NCI-H2081 (cell line): ENCODE data around the gene TMEM266.

Experiments used
- DNase-seq, 2 experiments: peaks; one replicate each; lab custom pipeline; 2025; lab: John Stamatoyannopoulos, UW

The TMEM266 gene

DNA sequence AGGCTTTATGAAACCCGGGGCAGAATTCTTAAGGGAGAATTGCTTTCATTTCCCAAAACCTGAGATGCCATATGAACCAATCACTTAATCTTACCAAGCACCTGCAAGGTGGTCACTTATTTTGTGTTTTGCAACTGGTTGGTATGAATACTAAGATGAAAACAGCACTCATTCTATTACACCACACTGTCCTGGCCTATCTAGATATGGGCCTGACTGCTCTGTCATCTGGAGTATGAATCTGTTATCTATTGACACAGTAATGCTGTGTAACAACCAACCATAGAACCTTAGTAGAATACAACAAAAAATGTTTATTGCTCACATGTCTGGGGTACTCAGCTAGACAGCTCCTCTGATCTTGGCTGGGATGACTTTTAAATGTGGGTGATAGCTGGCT lies 74.8 kb downstream of the TMEM266 start:
- DNase-seq, result no peak

DNA sequence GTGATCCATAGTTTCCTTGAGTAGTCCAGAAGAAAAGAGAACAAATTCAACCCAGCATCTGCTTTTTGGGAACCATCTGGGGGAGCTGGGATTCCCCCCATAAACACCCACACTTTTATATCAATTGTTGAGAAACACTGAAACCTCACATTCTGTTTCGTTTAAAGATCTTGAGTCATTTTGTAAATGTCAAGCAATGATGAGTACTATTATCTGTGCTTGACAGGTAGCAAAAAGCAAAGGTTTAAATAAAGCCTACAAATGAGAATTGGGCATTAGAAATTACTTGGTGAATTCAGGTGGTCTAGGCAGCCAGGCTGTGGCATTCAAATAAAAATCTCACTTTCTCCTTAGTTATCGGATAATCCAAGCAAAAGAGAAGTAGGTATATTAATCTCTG lies 75.7 kb downstream of the TMEM266 start:
- DNase-seq, result no peak

DNA sequence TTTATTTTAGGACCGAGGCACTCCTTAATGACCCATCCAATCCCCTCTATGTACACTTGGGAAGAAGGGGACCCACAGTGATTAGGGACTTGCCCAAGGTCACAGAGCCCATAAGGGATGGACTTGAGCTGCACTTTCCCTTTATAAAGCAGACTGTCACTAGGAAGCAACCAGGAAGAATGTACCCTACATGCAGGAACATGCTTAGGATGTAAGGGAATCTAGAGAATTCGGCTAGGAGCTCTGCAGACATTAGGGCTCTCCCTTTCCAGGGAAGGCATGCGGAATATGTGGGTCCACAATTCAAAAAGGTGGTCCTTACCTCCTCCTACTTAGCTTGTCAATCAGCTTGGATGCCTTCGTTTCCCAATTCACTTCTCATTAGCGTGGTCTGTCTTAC lies 78.7 kb downstream of the TMEM266 start:
- no peak for DNase-seq

DNA sequence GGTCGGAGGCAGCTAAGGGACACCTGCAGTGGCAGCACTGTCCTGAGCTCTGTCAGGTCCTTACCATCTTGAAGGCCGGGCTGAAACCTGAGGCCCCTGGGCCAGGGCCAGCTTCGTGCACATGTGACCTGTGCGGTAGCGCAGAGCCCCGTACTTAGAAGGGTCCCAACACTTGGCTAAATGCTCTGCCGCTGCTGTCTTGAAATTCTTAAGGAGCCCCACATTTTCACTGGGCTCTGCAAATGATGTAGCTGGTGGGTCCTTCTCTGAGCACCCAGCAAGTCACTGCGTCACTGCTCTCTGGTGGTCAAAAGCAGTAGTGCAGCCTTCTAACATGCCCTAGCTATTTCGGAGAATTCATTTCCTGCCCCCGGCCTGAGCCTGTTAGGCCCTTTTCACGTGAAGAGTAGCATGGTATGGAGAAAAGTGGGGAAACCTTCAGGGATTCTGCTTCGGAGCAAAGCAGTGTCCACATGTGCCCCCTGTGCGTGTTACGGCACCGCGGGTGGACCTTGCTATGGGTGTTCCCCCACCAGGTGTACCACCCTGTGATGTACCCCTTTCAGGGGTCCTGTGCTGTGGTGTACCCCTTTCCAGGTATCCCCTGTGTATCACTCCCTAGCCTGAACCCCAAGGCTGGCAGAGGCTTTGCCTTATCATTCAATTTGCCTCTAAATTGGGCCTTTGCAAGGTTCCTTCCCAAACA lies 79.7 kb downstream of the TMEM266 start:
- DNase-seq, result peak; percentile 76 to 82

DNA sequence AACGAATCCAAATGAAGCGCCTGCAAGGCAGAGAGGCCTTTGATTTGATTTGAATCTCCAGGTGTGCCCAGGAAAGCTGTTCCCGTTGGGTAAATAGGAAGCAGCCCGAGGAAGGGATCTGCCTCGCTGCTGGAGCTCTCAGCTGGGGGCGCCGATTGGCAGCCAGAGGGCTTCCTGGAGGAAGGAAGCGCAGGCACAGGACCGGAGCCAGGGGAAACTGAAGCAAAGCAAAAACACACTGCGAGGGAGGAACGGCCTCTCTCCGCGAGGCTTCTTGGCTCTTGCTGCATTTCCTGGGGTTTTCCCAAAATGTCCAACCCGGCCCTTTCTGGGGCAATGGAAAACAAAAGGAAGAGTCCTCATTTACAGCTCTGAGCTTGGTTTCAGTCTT lies 80.3 kb downstream of the TMEM266 start:
- DNase-seq, result peak; percentile 27 to 69

DNA sequence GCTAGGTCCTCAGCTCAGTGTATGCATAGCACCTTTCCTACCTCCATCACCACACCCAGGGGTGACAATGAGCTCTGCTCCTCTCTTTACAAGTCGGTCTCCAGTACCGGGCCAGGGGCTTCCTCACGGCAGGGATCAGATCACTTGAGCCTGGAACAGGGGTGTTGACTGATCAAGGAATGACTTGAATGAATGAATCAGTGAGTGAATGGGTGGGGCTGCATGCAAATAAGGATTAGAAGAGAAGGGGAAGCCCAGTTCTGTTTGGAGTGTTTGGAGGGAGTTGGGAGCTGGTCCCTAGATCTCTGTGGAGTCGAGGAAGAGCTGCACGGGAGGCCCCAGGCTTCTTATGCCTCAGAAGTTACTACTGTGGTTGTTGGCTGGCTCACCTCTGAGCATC lies 87.0 kb downstream of the TMEM266 start:
- DNase-seq, result no peak

DNA sequence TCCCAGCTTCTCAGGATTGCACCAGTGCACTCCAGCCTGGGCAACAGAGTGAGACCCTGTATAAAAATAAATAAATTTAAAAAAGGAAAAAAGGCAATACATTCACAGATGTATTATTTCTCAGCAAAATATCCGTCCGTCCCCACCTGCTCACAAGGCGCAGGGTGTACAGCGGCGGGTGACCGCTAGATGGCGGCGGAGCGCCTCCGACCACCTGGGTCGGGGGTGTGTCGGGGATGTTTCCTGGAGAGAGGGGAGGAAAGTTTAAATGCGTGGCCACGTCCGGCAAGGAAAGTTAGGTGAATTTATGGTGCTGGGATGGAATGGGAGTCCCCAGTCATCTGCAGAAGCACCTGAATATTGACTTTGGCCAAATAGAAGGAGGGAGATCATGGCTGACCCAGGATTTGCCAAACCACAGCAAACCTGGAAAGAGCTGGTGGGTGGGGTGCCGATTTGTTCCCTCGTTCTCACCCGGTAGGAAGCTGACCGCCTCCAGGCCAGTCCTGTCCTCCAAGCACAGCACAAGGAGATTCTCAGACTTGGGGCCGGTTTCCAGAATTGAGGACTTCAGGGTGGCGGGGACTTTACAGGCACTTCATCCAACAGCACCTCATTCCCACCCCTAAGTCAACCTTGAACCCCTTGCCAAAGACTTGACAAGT lies 88.3 kb downstream of the TMEM266 start:
- peak; percentile 18 to 43 for DNase-seq

DNA sequence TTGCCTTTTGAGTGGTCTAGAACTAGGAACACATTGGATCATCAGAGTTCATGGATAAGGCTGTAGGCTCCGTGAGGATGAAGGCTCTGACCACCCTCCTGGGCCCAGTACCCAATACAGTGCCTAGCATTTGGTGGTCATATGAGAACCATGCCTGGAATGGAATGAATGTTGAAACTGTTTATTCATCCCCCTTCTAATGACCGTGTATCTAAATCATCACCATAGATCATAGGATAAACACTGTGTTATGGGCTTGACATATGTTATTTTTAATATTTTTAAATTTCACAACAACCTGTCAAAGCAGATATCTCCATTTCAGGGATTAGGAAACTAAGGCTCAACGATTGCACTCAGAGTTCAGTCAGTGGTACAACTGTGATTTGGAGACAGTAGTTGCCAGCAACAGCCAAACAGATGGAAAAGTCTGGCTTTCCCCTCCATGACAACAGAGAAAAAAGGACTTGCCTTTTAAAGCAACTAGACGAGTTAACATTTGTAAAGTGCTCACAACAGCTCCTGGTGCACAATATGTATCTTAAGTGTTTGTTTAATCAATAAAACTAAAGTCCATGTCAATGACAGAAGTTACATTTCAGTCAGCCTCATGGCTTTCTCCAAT lies 89.6 kb downstream of the TMEM266 start:
- DNase-seq, result no peak

DNA sequence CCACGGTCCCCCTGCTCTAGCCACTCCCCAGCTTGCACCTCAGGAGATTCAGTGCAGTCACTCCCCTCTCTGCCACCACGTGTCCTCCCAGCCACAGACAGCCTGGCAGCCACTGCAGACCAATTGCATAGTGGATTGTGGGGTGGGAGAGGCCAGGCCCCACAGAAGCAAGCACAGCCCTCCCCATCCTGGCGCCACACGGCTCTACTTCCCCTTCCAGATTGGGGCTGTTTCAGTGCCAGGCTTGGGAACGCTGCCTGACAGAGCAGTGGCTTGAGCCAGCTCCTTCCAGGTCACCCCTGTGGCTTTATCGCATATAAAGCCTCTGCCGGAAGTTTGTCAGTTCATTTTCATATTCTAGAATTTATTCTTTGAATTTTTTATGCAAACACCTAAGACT lies 90.7 kb downstream of the TMEM266 start:
- no peak for DNase-seq

DNA sequence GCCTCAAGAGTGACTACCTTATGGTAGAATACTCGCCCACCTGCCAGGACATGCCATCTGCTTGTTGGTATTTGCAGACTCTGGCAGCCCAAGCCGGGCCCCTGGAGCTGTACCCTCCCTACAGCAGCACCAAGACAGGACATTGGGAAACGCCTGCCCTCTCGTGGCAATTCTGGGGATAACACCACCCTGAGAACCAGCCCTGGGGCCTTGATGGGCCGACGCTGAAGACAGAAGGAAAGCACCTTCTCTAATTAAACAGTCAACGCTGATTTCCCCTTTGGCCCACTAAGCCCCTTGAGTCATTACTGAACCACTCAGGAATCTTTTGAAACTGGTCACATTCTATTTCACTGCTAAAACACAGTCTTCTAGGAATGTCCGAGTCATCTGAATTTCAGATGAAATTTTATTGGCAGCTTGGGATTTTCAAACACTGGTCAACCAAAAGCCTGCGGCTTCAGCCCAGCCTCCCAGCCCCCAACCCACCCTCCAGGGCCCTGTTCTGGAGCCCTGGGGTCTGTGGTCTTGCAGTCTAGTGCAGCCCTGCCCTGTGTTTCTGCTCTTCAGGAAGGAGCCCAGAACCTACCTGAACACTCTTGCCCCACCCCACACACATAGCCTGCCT lies 91.3 kb downstream of the TMEM266 start:
- DNase-seq, result peak; percentile 68 to 74

DNA sequence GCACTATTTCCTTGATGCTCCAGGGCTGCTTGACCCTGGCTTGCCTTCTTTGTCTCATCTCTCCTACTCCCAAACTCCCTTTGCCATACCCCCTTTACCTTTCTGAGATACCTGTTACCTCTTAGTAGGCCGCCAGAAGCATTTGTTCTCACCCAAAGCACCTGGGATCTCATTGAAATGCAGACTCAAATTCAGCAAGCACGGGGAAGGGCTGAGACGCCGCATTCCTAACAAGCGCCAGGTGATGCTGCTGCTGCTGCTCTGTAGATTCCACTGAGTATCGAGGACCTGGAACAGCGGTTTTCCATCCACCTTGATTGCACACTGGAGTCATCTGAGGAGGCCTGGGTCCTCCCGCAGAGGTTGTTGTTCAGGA lies 91.8 kb downstream of the TMEM266 start:
- DNase-seq, result no peak

DNA sequence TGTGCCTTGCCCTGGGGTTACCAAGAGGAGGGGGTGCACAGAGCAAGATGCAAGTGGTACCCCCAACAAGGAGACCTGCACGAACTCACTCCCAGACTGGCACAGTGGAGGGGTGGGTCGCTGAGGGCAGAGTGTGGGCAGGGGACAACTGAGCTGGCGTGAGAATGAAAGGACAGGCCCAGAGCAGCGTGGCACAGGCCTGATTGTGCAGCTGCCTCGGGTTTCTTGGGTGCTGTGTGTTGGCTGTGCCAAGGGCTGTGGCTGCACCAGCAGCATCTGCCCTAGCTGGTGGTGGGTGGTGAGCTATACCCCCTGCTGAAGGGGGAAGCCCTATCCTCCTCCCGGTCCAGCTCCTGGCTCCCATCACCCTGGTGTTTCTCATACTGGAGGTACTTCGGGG lies 92.4 kb downstream of the TMEM266 start:
- DNase-seq, result no peak

DNA sequence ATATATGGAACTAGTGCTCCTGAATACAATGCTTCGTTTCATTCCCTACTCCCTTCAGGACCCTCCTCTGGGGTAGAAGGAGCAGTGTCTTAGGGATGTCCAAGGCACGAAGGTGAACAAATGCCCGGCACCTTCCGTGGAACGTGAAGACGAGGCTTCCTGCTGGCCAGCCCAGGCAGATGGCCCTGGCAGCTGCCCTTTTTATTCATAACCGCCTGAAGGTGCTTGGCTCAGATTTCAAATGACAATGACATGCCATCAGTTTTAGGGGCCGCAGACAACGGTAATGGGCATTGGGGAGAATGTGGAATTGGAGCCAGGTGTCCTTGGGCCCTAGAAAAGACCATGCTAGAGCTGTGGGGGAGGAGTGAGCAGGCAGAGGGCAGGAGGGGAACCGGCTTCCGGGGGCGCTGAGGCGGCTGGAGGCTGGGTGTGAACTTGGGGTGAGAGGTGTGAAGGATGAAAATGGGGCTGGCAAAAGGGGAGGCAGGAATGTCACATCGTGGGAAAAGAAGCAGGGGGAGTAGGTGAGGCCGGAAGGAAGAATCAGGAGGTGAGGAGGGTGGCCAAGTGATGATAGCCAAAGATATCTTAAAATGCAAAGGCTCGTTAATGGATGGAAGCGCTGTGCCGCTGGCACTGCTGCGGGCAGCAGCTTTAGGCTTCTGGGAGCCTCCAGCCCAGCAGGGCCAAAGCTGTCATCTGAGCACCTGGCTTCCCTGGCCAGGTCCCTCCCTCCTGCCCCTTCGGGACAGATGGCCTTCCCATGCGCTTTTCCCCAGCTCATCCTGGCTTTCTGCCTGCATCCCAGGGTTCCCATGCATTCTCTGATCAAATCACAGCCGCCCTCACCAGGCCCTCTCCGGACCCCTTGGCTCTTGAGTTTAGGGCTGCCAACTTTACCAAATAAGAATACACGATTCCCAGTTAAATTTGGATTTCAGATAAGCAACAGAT lies 93.7 kb downstream of the TMEM266 start:
- DNase-seq, result no peak

DNA sequence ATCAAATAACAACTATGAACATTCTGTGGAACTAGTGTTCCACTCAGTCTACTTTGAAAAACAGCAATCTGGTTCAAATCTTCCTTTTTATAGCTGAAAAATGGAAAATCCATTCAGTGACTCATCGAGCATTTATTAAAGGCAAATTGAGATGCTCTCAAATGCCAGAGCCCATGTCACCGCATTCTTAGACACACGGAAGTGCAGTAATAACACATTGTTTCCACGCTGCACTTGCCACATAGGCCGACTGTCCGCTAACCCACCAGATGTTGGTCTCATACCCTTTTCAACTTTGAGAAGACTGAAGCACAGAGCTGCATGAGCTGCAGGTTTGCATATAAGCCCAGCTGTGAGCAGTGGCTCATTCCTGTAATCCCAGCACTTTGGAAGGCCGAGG lies 95.9 kb downstream of the TMEM266 start:
- no peak for DNase-seq

DNA sequence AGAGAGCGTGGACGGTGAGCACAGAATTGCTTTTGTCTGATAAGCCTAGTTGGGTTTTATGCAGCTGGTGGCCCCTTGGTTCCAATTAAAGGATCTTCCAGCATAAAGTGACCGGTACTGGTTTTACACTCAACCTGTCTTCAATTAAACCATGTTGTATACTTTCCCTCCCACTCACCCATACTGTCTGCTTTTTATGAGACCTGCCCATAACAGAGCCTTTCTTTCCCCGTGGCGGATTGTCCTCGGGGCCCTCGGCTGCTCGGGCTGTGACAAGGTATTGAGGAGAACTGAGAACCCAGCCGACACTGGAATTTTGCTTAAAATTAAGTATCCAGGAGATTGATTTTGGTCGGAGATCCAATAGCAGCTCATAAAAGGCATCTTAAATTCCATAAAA lies 98.4 kb downstream of the TMEM266 start:
- no peak for DNase-seq

DNA sequence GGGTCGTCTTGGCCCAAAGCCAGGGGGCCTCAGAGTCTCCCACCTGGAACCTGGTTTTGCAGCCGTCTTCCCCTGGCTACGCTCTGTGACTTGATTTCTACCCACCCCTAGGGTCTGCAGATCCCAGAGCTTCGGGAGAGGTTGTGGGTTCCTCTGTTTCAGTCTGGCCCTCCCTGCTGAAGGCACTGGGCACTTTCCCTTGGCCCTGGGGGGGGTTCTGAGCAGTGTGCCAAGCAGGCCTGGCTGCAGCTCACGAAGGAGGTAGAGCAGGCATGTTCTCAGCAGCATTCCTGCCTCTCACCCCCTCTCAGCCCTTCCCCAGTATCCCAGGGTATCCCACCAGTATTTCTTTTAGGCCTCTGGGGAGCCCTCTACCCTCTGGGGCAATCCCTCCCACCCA lies 99.0 kb downstream of the TMEM266 start:
- no peak for DNase-seq

DNA sequence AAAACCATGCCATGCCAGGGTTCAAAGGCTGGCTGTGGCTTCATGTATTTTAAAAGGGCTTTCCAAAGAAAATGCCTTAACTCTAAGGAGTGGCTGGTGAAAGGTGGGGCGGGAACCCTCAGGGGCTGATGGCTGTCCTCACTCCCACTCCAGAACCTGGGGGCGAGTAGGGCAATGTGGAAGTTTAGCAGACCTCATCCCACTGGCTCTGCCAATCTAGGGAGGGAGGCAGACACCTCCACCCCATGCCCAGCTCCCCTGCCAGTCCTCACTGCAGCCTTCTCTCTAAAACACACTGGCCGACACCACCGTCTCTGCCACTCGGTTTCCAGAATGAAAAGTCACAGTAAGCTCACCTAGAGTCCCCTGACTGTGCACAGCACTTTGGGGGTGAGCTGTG lies 99.5 kb downstream of the TMEM266 start:
- no peak for DNase-seq

DNA sequence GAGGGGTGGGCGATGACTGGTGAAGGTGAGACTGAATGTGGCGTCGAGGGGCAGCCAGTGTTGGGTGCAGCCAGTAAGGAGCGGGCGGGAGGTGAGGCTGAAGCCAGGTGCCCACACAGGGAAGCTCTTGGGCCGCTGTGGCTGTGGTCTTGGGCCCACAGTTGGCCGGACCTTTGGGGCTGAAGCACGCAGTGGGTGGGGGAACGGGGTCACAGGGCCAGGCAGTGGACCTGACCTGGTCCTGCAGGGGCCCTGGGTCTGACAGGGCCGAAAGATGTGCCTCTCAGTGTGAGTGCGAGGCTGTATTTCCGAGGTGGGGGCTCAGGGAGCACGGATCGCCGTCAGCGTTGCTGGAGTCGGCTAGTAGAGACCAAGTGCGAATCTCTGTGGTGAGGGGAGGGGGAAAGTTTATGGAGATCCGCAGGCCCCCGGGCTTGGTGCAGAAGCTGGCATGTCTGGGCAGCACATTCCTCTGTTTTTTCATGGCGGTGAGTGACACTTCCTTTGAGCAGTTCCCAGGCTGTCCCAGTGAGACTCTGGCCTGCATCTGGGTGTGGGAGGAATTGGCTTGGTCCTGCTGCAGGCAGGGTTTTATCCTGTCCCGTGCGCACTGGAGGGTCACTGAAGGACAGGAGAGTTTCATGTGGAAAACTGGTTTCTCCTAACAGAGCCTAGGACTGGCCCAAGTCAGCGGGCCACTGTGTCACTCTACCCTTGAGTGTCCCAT lies 100.8 kb downstream of the TMEM266 start:
- no peak for DNase-seq

DNA sequence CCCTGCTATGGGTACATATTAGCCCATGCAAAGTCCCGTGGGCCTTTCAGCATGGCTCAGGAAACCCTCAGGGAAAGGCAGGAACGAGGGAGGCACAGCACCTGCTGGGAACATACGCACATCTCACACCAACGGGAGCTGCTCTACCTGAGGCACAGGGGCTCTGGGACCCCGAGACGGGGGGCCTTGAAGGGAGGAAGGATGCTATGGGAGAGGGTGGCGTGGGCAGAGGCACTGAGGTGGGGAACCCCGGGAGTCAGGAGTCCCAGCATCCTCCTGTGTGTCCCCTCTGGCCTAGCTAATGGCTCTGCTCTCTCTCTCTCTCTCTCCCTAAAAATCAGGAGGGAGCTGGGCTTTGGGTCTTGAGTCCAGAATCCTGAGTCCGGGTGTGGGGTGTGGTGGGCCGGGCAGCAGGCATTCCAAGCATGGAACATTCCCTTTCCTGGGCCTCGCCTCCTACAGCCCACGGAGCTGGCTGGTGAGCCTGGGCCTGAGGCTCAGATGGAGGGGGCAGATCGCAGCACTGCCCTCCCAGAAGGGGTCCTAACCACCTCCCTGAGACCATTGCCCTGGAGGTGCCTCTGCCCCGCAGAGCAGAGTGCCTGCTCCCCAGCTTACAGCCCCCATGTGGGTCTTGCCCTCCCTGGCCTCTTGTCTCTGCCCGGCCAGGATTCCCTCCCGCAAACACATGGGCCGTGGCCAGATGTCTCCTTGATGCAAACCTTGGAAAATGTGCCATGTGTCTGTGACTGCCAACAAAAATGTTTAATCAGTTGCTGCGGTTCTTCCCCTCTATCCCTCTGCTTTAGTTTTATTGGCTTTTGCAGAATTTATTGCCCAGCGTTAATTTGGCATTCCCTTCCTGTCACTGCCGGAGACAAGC lies 101.6 kb downstream of the TMEM266 start:
- no peak for DNase-seq

DNA sequence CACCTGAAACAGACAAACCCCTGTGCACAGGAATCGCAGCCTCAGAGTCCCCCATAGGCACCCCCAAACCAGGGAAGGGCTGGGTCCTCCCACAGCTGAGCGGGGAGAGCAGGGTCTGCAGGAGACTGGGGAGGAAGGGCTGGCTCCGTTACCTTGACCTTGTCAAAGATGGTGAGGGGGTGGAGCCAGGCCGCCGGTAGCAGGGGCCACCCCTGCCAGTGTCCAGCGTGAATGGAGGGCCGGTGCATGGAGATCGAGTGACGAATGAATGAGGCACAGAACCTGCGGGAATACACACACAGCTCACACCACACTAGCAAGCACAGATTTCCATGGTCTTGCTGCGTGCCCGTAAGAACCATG lies 102.2 kb downstream of the TMEM266 start:
- DNase-seq, result no peak
